Stimulated activated CD4-positive, alpha-beta T cell treated with anti-CD3 and anti-CD28 coated beads, Interleukin-12 subunit alpha, Interleukin-12 subunit beta, amount 100 ng/mL, for 24 hours (primary cell): ENCODE results near the gene C12orf57.

ENCODE experiments used
- DNase-seq, 2 experiments: peaks; one replicate each; pipeline ENCODE4 v3.0.0-alpha.2; 2020; ENCODE audit warnings: low read depth in 2 of 2

Gene C12orf57

DNA sequence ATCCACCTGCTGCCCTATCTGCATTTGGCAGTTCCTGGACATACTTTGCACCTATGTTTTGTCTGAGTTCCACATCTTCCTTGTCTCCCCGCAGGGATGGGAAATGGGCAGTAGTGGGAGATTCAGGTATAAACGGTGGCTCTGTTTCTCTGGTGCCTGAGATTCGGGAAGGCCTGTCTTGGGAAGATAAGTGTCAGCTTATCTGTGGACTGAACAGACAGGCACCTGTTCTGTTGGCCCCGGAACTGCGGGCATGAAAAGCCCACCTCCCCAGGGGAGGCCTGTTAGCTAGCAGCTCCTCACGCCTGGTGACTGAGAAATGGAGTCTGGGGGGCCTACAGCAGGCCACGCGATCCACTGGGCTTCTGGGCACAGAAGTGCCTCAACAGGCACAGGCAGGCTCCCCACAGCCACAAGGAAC is 20.8 kb downstream of the C12orf57 start:
- DNase-seq, result no peak

DNA sequence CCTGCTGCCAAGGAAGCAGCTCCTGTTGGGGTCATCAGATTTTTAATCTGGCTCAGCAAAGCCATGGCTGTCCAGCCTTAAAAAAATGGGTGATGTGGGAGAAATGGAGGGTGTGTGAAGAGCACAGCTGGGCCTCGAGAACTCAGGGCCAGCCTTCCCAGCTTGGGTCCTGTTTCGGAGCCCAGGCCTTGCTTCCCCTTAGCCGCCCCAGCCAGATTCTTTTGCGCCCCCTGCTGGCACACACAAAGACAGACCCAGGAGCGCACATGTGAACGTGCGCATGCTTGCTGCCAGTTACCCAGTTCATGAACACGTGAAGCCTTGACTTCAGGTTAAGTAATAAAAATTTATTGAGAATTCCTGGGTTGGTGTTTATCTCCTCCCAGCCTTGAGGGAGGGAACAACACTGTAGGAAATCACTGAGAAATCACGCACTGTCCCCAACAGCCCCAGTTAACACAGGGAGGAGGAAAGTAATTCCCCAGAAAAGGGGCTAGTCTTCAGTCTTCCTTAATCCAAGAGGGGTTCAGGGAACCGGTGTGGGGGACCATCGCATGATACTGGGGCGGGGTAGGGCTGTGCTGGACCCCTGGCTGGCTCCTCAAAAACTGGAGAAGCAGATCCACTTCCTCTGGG is 21.3 kb downstream of the C12orf57 start:
- DNase-seq, result peak; percentile 81 to 84

DNA sequence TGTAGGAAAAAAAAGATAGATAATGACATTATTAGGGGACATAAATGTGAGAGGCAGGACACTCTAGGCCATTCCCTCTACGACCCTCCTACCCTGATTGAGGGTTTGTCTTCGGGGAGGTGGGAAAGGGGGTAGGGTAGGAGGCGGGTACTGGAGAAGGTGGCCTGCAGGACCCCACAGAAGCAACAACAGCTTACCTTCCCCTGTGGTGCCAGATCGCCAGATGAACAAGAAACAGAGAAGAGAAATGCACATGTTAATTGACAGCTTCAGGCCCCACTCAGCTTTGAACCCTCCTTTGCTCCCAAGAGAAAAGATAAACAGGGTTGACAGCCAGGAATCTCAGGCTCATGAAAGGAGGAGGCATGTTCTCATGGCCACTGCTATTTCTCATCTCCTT is 21.9 kb downstream of the C12orf57 start:
- DNase-seq, result no peak

DNA sequence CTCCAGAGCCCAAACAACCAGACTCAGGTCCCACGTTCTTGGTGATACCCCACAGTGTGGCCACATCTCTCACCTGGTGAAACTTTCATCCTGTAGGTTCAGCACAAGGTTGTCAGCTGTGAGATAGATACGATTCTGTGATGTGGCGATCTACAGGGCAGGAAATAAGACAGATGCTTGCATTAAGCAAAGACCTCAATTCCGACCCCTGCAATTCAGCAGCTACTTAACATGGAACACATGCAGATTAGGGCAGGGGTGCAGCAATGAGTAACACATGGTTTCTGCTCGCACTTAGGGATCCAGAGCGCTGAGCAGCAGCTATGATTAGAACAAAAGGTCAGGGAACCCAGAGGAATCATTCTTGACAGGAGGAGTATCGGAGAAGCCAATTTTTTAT is 22.5 kb downstream of the C12orf57 start:
- no peak for DNase-seq

DNA sequence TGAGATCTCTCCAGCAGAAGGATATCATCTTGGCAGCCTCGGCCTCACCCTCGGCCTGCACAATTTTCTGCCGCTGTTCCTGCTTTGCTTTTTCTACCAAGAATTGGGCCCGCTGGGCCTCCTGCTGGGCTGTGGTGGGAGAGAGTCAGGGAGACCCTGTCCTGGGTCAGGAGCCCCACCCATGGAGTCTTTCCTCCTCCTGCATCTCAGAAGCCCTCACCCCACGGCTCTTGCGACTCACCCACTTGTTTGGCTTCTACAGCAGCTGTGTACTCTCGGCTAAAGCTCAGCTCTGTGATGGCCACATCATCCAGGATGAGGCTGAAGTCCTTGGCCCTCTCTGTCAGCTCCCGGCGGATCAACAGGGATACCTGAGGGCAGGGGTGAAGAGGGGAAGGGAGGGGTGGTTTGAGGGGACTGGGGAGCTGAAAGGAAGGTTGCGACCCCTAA is 23.9 kb downstream of the C12orf57 start:
- DNase-seq, result no peak

DNA sequence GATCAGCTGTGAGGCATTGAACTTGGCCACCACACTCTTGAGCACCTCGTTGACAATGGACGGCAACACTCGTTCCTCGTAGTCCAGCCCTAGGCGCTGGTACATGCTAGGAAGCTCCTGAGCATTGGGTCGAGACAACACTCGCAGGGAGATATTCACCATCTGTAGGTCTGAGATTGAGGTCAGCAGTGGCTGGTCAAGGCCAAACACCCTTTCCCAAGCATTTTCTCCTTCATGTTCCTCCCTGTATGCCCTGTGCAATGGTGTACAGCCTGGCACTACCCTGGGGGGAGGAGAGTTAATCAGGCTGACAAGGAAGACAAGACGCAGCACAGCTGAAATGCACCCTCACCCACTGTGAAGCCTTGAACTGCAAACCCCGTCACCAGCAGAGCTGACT is 24.6 kb downstream of the C12orf57 start:
- no peak for DNase-seq

DNA sequence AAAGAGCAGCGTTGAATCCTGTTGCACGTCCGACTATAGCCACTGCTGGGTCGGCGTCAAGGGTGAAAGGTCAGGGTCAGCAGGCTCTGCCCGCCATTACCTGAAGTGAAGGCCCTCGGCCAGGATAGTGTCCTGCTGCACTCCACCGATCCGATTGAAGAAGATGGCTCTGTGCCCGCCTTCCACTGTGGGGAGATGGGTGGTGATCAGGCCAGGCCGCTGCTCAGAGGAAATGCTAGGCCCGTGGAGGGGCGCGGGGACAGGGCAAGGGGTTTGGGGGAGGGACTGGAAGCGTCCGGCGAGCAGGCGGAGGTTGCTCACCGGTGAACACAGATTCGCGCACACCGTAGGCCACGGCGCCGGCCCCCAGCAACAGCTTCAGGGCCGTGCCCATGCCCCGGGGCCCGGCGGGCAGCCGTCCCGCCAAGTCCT is 26.3 kb downstream of the C12orf57 start:
- no peak for DNase-seq

DNA sequence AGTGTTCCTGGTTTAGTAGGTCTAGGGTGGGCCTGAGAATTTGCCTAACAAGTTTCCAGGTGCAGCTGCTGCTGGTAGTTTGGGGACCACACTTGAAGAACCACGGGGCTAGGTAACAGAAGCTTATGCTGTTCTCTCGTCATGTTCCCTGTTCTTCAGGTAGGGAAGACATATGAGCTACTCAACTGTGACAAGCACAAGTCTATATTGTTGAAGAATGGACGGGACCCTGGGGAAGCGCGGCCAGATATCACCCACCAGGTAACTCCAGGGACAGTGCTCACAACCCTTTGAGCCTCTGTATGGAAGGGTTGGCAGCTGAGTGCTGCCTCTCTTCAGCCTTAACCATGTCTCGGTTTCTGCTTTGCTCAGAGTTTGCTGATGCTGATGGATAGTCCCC is 30.4 kb downstream of the C12orf57 start:
- DNase-seq, result no peak

DNA sequence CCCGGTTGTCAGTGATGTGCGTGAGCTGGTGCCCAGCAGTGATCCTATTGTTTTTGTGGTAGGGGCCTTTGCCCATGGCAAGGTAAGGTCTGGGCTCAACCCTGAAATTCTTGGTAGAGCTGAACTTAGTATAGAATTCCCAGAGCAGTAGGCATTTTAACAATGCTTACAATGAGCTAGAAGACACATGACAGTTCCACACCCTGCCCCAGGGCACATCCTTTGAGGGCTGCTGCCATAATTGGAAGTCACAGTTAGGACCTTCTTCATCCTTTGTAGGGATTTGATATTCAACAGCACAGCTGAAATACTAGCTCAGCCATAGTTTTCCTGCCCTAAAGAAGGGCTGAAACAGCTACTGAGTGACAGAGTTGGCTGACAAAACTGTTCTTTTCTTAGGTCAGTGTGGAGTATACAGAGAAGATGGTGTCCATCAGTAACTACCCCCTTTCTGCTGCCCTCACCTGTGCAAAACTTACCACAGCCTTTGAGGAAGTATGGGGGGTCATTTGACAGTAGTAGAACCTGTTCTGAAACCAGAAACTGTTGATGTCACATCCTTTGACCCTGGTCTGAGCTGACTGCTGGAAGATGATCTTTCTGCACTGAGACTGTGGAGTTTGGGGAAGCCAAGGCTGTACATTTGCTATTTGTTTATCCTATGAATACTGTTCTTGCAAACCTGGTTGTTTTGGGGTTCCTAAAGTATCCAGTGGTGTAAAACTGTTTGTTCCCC is 31.6 kb downstream of the C12orf57 start:
- no peak for DNase-seq

DNA sequence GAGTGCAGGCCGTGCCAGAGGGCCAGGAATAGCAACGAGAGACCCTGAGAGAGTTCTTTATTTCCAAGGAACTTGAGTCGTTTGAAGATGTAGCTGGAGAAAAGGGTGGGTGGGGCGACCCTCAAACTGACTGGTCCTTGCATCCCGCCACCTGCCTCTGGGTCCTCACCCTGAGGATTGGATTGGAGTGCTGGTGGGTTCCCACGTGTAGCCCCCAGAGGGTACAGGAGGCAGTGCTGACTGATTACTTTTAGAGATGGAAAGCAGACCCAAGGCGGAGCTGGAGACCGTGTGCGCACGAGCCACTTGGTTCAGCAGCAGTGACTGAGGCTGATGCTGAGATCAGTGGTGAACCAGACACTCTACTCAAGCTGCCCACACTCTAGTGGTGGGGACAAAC is 33.8 kb downstream of the C12orf57 start:
- DNase-seq, result no peak

DNA sequence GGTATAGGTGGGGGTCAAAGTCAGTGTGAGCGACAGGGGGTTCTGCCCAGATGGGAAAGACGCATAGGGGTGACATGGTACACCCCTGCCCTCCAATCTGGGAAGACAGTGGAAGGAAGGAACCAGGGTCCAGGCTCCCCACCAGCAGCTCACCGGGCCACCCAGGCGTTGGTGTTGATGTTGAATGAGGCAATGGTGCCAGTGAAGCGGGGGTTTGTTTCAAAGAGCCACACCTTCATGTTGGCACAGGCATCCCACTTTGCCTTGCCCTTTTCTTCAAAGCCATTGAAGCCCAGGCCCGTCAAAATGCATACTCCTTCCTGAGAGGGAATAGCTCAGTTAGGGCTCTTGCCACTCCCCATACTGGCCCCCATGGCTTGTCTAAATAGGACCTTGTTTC is 34.4 kb downstream of the C12orf57 start:
- no peak for DNase-seq

DNA sequence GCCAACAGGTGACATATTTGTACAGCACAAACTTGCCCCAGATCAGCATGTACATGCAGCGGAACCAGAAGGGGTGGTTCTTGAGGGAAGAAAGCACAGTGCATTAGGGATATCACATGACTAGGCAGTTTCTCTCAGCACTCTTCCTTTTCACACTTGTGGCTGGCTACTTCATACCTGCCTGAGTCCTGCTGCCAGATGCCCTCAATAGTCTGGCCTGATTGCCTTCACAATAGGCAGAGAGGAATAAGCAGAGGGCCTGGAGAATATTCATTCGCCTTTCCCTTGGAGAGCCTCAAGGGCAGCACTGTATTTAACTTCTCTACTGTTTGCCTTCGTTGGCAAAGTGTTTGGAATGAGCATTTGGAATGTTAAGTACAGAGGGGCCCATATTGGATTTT is 34.8 kb downstream of the C12orf57 start:
- DNase-seq, result no peak

DNA sequence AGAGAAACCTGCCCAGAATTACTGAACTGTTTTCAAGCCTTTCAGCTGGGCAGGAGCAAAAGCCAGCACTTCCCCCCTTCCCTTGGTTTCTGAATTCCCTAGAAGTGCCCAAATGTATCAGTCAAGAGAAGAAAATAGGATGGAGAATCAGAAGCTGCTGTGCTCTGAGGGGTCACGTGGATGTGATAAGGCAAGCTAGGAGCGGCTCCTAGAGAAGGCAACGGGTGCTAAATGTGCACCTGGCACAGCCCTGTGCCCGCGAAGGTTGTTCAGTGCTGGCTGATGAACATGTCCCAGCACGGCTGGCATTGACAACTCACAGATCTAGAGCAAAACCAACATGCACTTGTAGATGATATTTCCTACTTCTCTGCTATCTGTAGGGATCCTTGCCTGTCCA is 35.2 kb downstream of the C12orf57 start:
- DNase-seq, result no peak

DNA sequence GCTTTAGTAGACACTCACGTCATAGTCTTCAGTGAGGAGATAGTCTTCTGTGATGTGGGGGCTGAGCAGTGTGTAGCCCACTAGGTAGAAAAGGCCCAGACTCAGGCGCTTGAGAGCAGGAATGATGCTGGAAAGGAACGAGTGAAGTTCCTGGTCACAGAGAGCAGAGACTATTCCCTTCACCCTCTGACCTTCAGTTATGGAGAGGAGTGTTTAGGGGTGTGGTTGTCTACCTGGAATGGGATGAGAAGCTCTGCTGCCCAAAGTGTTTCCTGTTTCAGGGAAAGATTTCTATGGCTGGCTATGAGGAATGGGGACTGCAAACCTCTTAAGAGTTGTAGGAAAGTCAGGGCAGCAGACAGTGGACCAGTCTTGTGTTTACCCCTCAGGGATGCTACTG is 35.6 kb downstream of the C12orf57 start:
- DNase-seq, result no peak

DNA sequence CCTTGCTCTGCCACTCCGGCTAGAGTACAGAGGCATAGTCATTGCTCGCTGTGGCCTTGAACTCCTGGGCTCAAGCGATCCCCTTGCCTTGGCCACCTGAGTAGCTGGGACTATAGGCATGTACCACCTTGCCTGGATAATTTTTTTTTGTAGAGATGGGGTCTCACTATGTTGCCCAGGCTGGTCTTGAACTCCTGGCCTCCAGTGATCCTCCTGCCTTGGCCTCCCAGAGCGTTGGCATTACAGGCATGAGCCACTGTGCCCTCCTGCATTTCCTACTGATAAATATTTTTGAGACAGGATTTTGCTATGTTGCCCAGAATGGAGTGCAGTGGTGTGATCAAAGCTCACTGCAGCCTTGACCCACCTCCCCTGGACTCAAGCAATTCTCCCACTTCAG is 36.3 kb downstream of the C12orf57 start:
- DNase-seq, result no peak

DNA sequence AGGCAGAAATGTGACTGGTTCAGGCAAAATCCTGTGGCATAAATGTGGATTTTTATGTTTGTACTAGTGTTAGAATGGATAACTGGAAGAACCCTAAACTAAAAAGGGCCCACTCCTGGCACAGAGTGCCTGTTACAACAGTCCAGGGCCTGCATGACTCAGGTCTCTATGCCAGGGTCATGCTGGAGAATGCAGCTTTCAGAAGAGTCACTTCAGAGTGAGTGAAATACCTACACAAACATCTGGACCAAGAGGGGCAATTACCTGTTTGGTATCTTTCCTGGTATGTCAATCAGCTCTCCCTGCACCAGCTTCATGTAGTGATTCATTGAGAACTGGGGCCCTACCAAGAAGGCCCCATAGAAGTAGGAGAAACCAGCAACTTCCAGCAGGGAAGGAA is 36.9 kb downstream of the C12orf57 start:
- DNase-seq, result no peak

DNA sequence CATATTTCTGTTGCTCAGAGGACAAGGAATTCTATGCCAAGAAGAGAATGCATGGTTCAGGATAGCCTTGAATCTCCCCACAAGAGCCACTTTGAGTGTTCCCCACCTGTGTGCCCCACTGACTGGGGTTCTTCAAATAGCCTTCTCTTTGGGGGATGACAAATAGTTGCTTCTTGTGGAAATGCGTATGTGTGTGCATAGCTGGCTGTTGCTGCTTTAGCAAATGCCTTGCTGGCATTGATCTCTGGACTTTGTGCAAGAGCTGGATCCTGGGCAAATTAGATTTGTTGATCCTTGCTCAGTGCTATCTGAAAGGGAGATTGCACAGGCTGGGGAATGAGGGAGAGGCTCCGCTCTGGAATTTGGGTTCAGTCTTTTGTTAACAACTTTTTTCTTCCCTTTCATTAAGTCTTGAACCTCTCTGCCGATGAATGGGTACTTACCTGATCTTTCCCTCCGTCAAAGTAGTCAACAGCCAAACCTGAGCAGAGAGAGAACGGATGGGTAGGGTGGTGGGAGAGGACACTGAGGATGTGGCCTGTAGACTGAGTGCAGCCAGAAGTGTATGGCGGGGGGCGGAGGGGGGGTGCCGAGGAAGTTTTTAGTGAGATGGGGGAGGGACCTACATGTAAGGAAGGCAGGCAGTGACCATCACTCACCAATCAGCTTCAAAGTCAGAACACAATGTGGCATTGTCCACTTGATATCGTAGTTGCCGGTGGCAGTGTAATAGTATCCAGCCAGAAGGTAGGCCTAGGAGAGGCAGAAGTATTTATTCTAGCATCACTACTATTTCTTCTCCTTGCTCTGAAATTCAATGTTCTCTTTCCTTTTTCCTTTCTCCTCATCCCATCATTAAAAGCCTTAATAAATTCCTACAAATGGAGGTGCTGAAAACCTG is 37.6 kb downstream of the C12orf57 start:
- DNase-seq, result no peak

DNA sequence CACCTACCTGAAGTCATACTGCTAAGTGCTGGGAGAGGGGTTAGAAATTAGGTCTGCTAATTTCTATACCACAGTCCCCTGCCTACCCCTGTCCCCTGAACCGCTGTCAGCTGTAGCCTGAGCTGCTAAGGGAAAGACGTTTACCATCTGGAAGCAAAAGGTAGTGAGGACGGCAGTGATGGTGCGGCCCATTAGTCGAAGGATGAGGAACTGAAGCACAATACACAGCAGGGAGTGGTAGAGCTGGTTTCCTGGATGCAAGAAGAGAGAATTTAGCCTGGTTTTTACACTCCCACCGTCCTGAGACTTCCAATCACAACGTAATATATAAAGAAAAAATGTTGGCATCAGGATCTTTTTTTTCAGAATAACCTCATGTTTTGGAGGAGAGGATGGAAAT is 38.7 kb downstream of the C12orf57 start:
- no peak for DNase-seq

DNA sequence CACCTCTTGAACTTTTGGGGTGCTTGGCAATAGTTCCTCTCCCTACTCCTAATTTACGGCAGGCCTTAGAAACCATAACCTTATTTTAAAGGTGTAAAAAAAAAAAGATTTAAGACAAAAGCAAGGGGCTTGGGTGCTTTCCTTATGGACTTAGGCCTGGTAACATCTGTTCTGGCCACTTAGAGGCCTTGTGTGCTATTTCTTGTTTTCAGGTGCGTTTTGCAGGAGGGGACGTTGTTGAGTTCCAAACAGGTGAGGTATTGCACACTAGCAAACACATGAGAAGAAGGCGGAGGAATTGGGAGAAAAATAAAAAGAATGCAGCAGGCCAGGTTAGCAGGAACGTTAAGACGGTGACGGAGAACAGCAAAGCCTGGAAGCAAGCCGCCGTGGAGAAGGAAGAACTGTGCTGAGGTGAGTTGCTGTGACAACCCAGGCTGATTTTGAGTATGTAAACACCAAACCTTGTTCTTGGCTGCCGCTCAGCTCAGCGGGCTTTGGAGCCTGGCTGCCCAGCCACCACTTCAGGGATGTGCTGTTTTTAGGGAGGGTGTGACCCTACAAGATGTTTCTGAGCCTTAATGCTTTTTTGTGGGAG is 44.2 kb downstream of the C12orf57 start:
- DNase-seq, result no peak
